ENCODE results near the gene ADAMTSL3. TPM values are rescaled to one million over a fixed set of nuclear protein-coding genes. Genes with fewer than 3 reads are reported as not detected.
"Not testable (repeated sequence)": the region's sequence is repeated elsewhere in the genome, so short reads cannot be mapped to it uniquely, and the experiment has no call there.

ADAMTSL3 gene
- total RNA-seq, 1 experiment from 2014 or later = 4.5 TPM

DNA sequence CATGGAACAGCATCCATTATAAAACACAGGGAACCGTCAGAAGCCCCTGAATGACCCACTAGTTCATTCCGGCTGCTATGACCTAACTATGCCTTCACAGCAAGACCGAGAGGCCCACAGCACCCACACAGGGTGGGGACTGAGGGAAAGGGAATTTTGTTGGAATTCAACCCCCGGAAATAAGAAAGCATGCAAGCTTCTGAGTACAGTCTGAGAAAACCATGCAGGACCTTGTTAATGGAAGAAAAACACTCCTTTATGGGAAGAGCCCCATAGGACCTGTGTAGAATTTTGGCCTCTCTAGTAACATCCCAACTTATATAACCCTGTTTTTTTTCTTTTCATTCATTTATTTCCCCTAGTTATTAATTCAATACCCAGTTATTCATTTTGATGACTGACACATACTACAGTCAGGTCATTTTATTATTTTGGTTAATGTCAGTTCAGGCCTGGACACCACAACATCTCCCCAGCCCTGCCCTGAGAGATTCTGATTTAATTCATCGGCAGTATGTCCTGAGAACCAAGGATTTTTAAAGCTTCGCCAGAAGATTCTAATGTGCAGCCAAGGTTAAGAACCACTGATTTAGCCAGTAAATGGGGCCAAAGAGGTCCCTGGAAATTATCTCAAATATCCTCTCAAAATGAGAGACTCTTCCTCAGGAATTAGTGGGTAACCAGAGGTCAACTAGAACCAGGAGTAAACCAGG, 350.0 kb downstream of the ADAMTSL3 start:
- no peak for DNase-seq (ENCODE audit: low read depth)
- in situ Hi-C loops (cut with HindIII; ENCODE audit: low pct_unique_long_range_greater_than_20kb, low sequenced_read_pairs) = no loop called here

DNA sequence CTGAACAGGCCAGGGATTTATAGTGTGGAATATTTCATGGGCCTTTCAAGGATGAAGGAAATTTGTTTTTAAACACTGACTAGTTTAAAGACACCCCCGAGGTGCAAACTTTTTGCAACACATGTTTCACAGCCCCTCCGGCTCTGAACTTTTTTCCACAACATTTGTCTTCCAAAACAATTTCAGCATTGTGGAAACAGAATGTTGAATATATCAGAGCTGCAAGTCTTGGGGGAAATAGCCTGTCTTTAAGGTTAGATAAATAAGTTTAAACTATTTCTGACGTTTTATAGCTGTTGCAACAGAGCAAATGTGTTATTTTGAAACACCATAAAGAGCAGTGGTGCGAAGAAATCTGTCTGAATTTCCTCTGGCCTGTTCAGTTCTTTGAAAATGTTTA, 352.5 kb downstream of the ADAMTSL3 start:
- in situ Hi-C loops (cut with HindIII; ENCODE audit: low pct_unique_long_range_greater_than_20kb, low sequenced_read_pairs) = no loop called here
- no peak for DNase-seq (ENCODE audit: low read depth)

DNA sequence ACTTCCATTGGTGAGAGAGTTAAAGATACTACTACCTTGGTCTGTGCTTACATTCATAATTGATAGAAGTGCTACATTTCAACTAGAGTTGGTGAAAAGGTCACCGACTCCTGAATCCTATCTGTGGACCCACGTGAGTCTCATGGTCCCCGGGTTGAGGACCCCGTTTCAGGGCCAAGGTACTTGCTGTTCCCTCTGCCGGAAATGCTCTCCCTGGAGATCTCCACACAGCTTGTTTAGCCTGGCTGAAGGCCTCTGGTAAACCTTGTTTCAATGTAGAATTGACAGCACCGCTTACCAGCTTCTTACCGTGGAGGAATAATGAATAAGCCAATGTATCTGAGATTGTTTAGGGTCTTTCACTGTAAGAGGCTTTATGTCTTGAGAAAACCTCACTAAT, 355.7 kb downstream of the ADAMTSL3 start:
- in situ Hi-C loops (cut with HindIII; ENCODE audit: low pct_unique_long_range_greater_than_20kb, low sequenced_read_pairs) = no loop called here
- DNase-seq (ENCODE audit: low read depth) = no peak

DNA sequence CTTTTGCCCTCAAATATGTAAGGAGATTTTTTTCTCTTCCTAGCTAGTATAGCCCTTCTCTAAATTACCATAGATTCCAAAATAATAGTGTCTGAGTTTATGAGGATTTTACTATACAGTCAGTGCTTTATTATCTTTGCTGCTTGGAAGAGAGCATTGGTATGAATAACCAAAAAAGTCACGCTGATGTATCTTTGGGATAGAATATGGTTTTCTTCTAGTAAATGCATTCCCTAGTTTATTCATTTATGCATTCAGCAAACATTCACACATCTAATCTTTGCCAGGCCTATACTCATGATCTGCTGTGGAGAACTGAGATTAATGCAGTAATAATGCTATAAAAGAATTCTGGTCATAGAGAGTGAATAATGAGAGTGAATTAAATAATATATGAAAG, 356.3 kb downstream of the ADAMTSL3 start:
- in situ Hi-C loops (cut with HindIII; ENCODE audit: low pct_unique_long_range_greater_than_20kb, low sequenced_read_pairs) = no loop called here
- DNase-seq (ENCODE audit: low read depth) = no peak

DNA sequence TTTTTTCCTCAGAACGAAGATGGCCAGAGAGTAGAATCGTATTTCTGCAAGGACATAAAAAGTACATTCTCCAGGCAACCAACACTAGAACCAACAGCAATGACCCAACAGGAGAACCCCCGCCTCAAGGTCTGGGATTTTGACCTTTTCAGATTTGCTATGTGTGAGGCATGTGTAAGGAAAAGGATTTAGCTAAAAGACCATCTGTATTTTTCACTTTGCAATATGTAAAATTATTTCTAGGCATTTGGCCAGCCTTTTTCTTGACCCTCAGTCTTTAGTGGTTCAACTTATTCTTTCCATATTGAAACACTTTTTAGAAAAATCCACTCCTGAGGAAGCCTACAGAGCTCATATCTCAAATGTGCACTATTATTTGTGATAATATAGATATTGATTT, 362.4 kb downstream of the ADAMTSL3 start:
- DNase-seq (ENCODE audit: low read depth) = no peak
- in situ Hi-C loops (cut with HindIII; ENCODE audit: low pct_unique_long_range_greater_than_20kb, low sequenced_read_pairs) = no loop called here

GRCh38 chr15:84022516-84022915, 368.6 kb downstream of the ADAMTSL3 start:
- in situ Hi-C loops (cut with HindIII; ENCODE audit: low pct_unique_long_range_greater_than_20kb, low sequenced_read_pairs) = no loop called here

GRCh38 chr15:84023636-84024035, 369.7 kb downstream of the ADAMTSL3 start:
- no peak for DNase-seq (ENCODE audit: low read depth)

More at GRCh38 chr15:84022516-84022915, 368.6 kb downstream of the ADAMTSL3 start:
- DNase-seq (ENCODE audit: low read depth) = no peak

DNA sequence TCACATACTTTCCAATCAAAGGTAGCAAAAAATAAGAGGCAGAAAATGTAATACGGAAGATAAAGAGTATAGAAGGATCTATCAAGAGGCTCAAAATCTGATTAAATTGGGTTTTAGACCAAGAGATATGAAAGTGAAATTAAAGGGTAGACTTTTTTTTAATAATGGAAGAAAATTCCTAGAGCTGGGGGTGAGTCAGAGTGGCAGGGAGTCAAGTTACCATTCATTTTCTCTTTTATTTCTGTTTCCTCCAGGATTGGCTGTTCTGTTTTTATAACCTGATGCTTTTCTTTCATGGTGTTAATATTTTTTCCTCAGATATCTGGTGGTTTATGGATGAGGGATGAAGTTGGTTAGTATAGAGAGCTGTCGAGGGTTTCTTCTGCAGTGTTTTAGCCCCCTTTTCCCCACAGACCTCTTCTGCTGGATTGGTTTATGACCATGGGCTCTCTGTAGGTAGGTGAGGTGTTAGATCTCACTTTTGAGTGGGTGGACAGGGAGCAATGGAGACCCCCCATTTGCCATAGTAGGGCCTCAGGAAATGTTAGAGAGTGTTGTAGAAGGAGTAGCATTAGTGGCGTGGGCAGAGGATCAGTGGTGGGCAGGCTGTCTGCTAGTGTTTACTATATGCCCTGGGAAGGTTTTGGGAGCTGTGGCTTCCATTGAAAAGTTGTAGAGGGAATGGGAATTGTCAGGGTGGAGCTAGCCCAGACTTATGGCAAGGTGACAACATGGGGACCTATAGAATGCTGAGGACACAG, 380.1 kb downstream of the ADAMTSL3 start:
- DNase-seq (ENCODE audit: low read depth) = no peak
- in situ Hi-C loops (cut with HindIII; ENCODE audit: low pct_unique_long_range_greater_than_20kb, low sequenced_read_pairs) = no loop called here

More at GRCh38 chr15:84023636-84024035, 369.7 kb downstream of the ADAMTSL3 start:
- in situ Hi-C loops (cut with HindIII; ENCODE audit: low pct_unique_long_range_greater_than_20kb, low sequenced_read_pairs) = no loop called here

DNA sequence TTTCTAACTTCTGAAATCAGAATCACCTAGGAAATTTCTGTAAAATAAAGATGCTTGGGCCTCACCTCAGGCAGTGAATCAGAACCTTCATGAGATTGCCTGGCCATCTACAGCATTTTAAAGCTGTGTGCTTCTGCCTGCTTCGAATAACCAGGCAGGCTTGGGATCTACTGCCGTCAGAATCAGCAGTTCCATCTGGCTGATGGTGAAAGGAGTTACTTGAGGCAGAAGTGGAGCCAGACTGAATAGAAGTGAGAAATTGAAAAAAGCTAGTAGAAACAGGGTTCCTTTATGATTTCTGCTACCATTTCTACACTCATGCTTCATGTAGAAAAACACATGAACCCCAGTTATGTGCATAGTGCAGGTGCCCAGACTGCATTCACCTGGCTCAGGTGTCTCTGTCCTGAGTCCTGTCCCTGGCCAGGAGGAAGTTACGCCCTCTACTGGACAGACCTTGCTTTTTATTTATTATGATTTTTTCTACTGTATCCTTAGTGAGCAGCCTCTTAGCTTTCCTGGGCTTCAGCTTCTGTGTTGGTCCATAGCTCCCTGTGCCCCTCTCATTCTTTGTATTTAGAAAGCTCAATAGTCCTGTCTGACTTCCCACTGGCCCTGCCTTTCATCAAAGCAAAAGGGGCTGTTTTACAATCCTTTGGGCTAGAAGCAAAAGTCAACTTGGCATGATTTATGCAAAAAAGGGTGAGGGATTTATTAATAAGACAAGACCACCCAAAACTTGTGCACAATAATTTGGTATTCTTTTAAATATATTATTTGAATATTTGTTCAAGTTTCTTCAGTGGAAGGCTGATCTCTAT, 380.9 kb downstream of the ADAMTSL3 start:
- no peak for DNase-seq (ENCODE audit: low read depth)
- in situ Hi-C loops (cut with HindIII; ENCODE audit: low pct_unique_long_range_greater_than_20kb, low sequenced_read_pairs) = no loop called here

DNA sequence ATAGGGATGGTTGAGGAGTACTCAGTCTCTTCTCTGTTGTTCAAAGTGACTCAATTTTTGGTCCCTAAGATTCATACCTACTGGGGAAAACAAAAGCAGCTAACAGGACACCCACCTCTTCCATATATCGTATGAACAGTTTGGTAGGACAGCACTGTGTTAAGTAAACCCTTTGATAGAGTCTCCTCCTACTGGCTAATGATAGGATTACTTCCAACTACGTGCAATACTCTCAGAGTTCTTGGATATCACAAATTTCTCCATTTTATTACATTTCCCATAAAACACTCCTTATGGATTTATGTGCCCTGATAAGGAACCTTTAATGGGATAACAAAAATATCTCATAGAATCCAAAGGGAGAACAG, 381.5 kb downstream of the ADAMTSL3 start:
- in situ Hi-C loops (cut with HindIII; ENCODE audit: low pct_unique_long_range_greater_than_20kb, low sequenced_read_pairs) = no loop called here

DNA sequence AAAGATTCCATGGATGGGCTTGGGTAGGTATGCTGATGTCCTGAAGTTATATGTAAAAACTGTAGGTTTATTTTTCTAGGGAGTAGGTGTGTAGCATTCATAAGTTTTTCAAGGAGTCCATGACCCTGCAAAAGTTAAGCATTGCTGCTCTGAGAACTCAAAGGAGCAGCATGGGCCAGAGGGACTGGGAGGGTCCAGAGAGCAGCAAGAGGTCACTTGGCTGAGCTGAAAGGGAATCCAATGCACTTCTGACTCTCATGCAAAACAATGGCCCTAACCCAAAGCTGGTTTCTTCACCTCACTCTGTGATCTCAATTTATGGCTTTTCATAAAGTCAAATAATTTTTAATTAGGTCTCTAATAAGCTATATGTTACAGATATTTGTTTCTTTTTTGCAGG, 383.4 kb downstream of the ADAMTSL3 start:
- in situ Hi-C loops (cut with HindIII; ENCODE audit: low pct_unique_long_range_greater_than_20kb, low sequenced_read_pairs) = no loop called here

More for the DNA sequence above, 381.5 kb downstream of the ADAMTSL3 start:
- DNase-seq (ENCODE audit: low read depth) = peak; percentile 4

DNA sequence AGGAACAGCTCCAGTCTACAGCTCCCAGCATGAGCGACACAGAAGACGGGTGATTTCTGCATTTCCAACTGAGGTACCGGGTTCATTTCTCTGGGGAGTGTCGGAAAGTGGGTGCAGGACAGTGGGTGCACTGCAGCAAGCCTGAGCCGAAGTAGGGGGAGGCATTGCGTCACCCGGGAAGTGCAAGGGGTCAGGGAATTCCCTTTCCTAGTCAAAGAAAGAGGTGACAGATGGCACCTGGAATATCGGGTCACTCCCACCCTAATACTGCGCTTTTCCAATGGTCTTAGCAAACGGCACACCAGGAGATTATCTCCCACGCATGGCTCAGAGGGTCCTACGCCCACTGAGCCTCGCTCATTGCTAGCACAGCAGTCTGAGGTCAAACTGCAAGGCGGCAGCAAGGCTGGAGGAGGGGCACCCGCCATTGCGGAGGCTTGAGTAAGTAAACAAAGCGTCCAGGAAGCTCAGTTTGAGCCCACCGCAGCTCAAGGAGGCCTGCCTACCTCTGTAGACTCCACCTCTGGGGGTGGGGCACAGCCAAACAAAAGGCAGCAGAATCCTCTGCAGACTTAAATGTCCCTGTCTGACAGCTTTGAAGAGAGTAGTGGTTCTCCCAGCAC, 388.6 kb downstream of the ADAMTSL3 start:
- DNase-seq (ENCODE audit: low read depth); in situ Hi-C loops (cut with HindIII; ENCODE audit: low pct_unique_long_range_greater_than_20kb, low sequenced_read_pairs): not testable (repeated sequence)

More for the DNA sequence above, 383.4 kb downstream of the ADAMTSL3 start:
- no peak for DNase-seq (ENCODE audit: low read depth)

GRCh38 chr15:84046064-84046637, 392.2 kb downstream of the ADAMTSL3 start:
- no peak for DNase-seq (ENCODE audit: low read depth)
- in situ Hi-C loops (cut with HindIII; ENCODE audit: low pct_unique_long_range_greater_than_20kb, low sequenced_read_pairs) = no loop called here

GRCh38 chr15:84049480-84049879, 395.6 kb downstream of the ADAMTSL3 start:
- DNase-seq (ENCODE audit: low read depth); in situ Hi-C loops (cut with HindIII; ENCODE audit: low pct_unique_long_range_greater_than_20kb, low sequenced_read_pairs): not testable (repeated sequence)

DNA sequence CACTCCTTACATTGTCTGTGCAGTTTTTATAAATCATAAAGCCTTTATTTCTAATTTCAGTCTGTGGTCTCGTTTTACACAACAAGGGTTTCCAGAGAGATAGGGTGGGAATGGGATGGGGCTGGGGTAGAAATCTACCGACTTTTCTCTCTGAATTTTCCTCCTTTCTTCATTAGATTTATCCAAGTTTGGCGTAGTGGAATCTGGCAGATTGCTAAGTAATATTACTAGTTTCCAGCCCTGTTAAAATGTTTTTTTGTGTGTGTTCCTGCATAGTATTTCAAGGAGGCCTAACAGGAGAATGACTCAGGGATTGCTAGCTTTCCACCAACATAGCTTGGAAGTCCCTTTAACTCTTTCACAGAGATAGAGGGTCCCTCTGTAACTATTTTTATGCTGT, 396.2 kb downstream of the ADAMTSL3 start:
- no peak for DNase-seq (ENCODE audit: low read depth)
- in situ Hi-C loops (cut with HindIII; ENCODE audit: low pct_unique_long_range_greater_than_20kb, low sequenced_read_pairs) = no loop called here

DNA sequence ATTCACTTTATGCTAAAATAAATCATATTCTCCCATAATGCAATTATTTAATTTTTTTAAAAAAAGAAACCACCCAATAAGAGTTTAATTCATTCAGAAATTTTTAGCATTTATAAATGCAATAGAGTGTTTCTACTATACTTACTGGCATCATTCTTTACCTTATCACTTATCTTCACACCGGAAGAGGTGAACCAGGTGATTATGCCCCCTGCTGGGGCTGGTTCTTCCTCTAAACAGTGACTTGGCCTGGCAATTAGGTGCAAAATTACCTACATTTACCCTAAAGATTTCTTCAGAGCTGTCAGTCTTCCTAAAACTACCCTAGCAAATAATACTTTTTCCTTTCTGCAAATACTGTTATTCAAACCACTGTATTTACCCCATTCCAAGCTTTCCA, 397.2 kb downstream of the ADAMTSL3 start:
- in situ Hi-C loops (cut with HindIII; ENCODE audit: low pct_unique_long_range_greater_than_20kb, low sequenced_read_pairs); DNase-seq (ENCODE audit: low read depth): not testable (repeated sequence)

DNA sequence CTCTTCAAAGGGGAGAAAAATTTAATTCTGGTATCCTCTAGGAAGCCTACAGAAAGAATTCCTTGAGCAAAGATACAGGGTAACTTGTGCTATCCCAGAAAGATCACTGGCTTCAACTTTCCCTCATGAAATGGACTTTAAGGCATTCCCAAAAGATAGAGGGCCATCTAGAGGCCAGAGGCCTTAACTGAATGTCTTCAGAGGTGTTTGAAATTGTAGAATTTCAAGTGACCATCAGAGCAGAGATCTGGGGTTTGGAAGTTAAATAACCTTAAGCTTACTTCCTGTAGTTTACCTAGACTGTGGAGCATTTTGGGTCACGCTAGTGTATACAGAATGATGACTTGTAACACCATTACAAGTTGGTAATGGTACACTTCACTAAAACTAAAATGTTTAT, 400.6 kb downstream of the ADAMTSL3 start:
- DNase-seq (ENCODE audit: low read depth); in situ Hi-C loops (cut with HindIII; ENCODE audit: low pct_unique_long_range_greater_than_20kb, low sequenced_read_pairs): not testable (repeated sequence)

DNA sequence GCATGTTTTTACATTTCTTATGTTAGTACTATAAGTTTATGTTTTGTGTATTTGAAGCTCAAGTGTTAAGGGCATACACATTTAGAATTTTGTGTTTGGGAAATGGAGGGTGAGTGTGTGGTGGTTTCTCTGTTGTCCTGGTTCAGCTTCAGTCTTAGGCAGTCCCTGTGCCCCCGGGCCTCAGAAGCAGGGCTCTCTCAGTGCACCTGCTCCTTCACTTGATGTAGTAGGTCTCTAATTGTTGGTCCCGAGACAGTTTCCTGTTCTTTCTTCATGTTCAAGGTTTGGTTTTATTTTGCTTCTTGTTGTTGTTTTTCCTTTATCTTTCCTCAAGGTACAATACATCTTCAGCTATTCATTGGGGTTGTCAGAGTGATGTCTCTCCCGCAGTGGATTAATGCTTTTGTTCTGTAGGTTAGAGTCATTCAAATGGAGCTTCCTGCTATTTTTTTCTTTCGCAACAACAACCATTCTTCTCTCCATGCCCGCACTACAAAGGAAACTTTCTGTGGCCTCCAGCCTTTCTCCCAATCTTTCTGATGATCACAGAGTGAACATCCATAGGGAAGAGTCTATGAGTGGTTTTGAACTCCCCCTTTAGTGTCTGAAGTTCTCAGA, 403.9 kb downstream of the ADAMTSL3 start:
- no peak for DNase-seq (ENCODE audit: low read depth)
- in situ Hi-C loops (cut with HindIII; ENCODE audit: low pct_unique_long_range_greater_than_20kb, low sequenced_read_pairs) = no loop called here

All from Caki2 (cell line).